ENCODE results near the gene TUBA3D. TPM values are rescaled to one million over a fixed set of nuclear protein-coding genes. Genes with fewer than 3 reads are reported as not detected.
"Not testable (repeated sequence)": the region's sequence is repeated elsewhere in the genome, so short reads cannot be mapped to it uniquely, and the experiment has no call there.

TUBA3D gene
- polyA plus RNA-seq, 3 donors = not detected

DNA sequence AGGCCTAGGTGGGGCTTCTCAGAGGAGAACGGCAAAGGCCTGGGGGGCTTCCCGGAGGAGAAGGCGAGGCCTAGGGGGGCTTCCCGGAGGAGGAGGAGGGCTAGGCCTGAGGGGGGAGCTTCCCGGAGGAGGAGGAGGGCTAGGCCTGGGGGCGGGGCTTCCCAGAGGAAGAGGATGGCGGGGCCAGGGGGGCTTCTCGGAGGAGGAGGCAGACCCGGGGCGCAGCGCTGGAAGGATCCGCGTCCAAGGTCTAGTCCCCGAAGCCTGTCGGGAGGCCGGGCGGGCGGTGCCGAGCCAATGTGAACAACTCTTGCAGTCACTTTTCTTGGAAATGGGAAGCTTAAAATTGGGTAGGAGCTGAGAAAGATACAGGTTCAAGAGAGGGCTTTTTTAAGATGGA is 30.0 kb upstream of the TUBA3D start:
- Mint-ChIP-seq H3K27ac (no peak overlapping the region), H3K27me3 (ENCODE audit: low read depth in 3 of 3) (peaks cover 2 to 11% (median 4%) of the 10 kb centered on the region in 3 donors), H3K36me3 (no peaks in the 10 kb centered on the region), H3K9me3 (peaks cover 0 to 8% (median 3%) of the 10 kb centered on the region in 7 donors), H3K4me1 (no peaks in the 10 kb centered on the region), H3K4me3 (no peak overlapping the region)
- H3K79me2 ChIP-seq (ENCODE audit: insufficient read depth, low read length) = no peaks in the 10 kb centered on the region
- TF ChIP-seq CTCF (IDR thresholded peaks at IDR 0.05) = no peak
- no peaks in the 10 kb centered on the region for H3K27me3 ChIP-seq (ENCODE audit: control insufficient read depth in 2 of 2, insufficient read depth in 2 of 2, low read length in 2 of 2)
- H3K27ac ChIP-seq (ENCODE audit: low read depth in 1 of 2, low read length in 2 of 2) = no peak overlapping the region
- H3K4me1 ChIP-seq (ENCODE audit: control insufficient read depth in 1 of 2, insufficient read depth in 2 of 2, low read length in 2 of 2) = no peaks in the 10 kb centered on the region
- H4K20me1 ChIP-seq (ENCODE audit: insufficient read depth, low read length) = no peaks in the 10 kb centered on the region
- no peak overlapping the region for H3K4me3 ChIP-seq (replicated peaks in 1 of 3; ENCODE audit: low read depth in 2 of 3, low read length in 3 of 3)
- no peak overlapping the region for H3K9ac ChIP-seq (ENCODE audit: insufficient read depth, low read length, poor library complexity, severe bottlenecking)
- WGBS (ENCODE audit: insufficient coverage) = 89% methylated on average over 5 of the region's 19 CpGs
- no peaks in the 10 kb centered on the region for H3K9me3 ChIP-seq (replicated peaks in 1 of 2; ENCODE audit: control insufficient read depth in 1 of 2, insufficient read depth in 1 of 2, low read length in 2 of 2)
- DNase-seq = no peak
- H3K36me3 ChIP-seq (replicated peaks in 1 of 2; ENCODE audit: control insufficient read depth in 1 of 2, insufficient read depth in 2 of 2, low read length in 2 of 2) = no peaks in the 10 kb centered on the region
- no peak overlapping the region for H2AFZ ChIP-seq (ENCODE audit: insufficient read depth, low read depth, low read length, poor library complexity, severe bottlenecking)
- intact Hi-C loops (cut with micrococcal nuclease) = no loop called here
- no peak overlapping the region for H3K4me2 ChIP-seq (replicated peaks; ENCODE audit: extremely low read depth, low read length, poor library complexity, severe bottlenecking)

DNA sequence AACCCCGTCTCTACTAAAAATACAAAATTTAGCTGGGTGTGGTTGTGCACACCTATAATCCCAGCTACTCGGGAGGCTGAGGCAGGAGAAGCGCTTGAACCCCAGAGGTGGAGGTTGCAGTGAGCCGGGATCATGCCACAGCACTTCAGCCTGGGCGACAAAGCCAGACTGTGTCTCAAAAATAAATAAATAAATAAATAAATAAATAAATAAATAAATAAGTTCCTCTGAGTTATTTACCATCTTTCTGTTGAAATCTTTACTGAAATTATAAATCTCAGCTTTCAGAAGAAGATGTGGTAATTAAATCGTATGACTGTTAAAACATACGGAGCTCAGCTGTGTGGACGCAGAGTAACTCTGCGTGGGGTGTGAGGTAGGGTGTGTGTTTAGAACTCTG is 27.9 kb upstream of the TUBA3D start:
- H3K27ac Mint-ChIP-seq = not testable (repeated sequence)

GRCh38 chr2:131451265-131451949 is 24.5 kb upstream of the TUBA3D start:
- DNase-seq; H3K36me3 ChIP-seq (replicated peaks in 1 of 2; ENCODE audit: control insufficient read depth in 1 of 2, insufficient read depth in 2 of 2, low read length in 2 of 2); H3K79me2 ChIP-seq (ENCODE audit: insufficient read depth, low read length); H3K9me3 ChIP-seq (replicated peaks in 1 of 2; ENCODE audit: control insufficient read depth in 1 of 2, insufficient read depth in 1 of 2, low read length in 2 of 2); H3K4me2 ChIP-seq (replicated peaks; ENCODE audit: extremely low read depth, low read length, poor library complexity, severe bottlenecking); H3K4me1 ChIP-seq (ENCODE audit: control insufficient read depth in 1 of 2, insufficient read depth in 2 of 2, low read length in 2 of 2); H3K36me3 Mint-ChIP-seq; H3K27me3 ChIP-seq (ENCODE audit: control insufficient read depth in 2 of 2, insufficient read depth in 2 of 2, low read length in 2 of 2); intact Hi-C loops (cut with micrococcal nuclease); H3K4me3 ChIP-seq (replicated peaks in 1 of 3; ENCODE audit: low read depth in 2 of 3, low read length in 3 of 3); H3K4me1 Mint-ChIP-seq; H3K9me3 Mint-ChIP-seq; H3K9ac ChIP-seq (ENCODE audit: insufficient read depth, low read length, poor library complexity, severe bottlenecking); H3K4me3 Mint-ChIP-seq; H4K20me1 ChIP-seq (ENCODE audit: insufficient read depth, low read length); H3K27ac ChIP-seq (ENCODE audit: low read depth in 1 of 2, low read length in 2 of 2); H3K27ac Mint-ChIP-seq; H2AFZ ChIP-seq (ENCODE audit: insufficient read depth, low read depth, low read length, poor library complexity, severe bottlenecking): not testable (repeated sequence)
- no CpG with 5 or more reads among the region's 10 CpGs for WGBS (ENCODE audit: insufficient coverage)
- peaks cover 2 to 12% (median 8%) of the 10 kb centered on the region in 3 donors for H3K27me3 Mint-ChIP-seq (ENCODE audit: low read depth in 3 of 3)

More for the DNA sequence above, 27.9 kb upstream of the TUBA3D start:
- H3K79me2 ChIP-seq (ENCODE audit: insufficient read depth, low read length); H3K36me3 Mint-ChIP-seq; intact Hi-C loops (cut with micrococcal nuclease); H2AFZ ChIP-seq (ENCODE audit: insufficient read depth, low read depth, low read length, poor library complexity, severe bottlenecking); H3K27ac ChIP-seq (ENCODE audit: low read depth in 1 of 2, low read length in 2 of 2); H3K4me3 ChIP-seq (replicated peaks in 1 of 3; ENCODE audit: low read depth in 2 of 3, low read length in 3 of 3); H3K4me1 Mint-ChIP-seq; H3K9ac ChIP-seq (ENCODE audit: insufficient read depth, low read length, poor library complexity, severe bottlenecking); DNase-seq; H3K27me3 ChIP-seq (ENCODE audit: control insufficient read depth in 2 of 2, insufficient read depth in 2 of 2, low read length in 2 of 2); H3K9me3 ChIP-seq (replicated peaks in 1 of 2; ENCODE audit: control insufficient read depth in 1 of 2, insufficient read depth in 1 of 2, low read length in 2 of 2); H3K4me1 ChIP-seq (ENCODE audit: control insufficient read depth in 1 of 2, insufficient read depth in 2 of 2, low read length in 2 of 2); H3K9me3 Mint-ChIP-seq; H3K4me3 Mint-ChIP-seq; H3K4me2 ChIP-seq (replicated peaks; ENCODE audit: extremely low read depth, low read length, poor library complexity, severe bottlenecking); H3K36me3 ChIP-seq (replicated peaks in 1 of 2; ENCODE audit: control insufficient read depth in 1 of 2, insufficient read depth in 2 of 2, low read length in 2 of 2); H4K20me1 ChIP-seq (ENCODE audit: insufficient read depth, low read length): not testable (repeated sequence)
- no CpG with 5 or more reads among the region's 9 CpGs for WGBS (ENCODE audit: insufficient coverage)
- peaks cover 2 to 11% (median 9%) of the 10 kb centered on the region in 3 donors for H3K27me3 Mint-ChIP-seq (ENCODE audit: low read depth in 3 of 3)

DNA sequence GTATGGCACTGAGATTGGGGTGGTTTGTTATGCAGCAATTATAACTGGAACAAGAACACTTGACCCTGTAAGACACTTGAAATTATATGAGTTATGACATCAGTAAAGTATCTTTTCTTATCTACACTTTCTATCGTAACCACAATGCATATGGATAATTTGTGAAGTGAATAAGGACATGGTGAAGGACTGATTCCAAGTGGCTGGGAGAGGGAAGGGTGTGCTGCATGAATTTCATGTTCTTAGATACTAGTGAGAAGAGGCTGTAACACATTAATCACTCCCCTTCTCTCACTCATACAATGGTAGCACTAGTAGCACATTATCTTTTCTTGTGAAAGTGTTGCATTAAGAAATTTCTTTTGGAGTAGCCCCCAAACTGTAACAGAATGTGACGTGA is 21.0 kb upstream of the TUBA3D start:
- H3K4me1 ChIP-seq (ENCODE audit: control insufficient read depth in 1 of 2, insufficient read depth in 2 of 2, low read length in 2 of 2); H3K9me3 ChIP-seq (replicated peaks in 1 of 2; ENCODE audit: control insufficient read depth in 1 of 2, insufficient read depth in 1 of 2, low read length in 2 of 2); H3K4me3 Mint-ChIP-seq; H4K20me1 ChIP-seq (ENCODE audit: insufficient read depth, low read length); intact Hi-C loops (cut with micrococcal nuclease); H3K9ac ChIP-seq (ENCODE audit: insufficient read depth, low read length, poor library complexity, severe bottlenecking); H3K4me2 ChIP-seq (replicated peaks; ENCODE audit: extremely low read depth, low read length, poor library complexity, severe bottlenecking); H2AFZ ChIP-seq (ENCODE audit: insufficient read depth, low read depth, low read length, poor library complexity, severe bottlenecking); H3K27ac ChIP-seq (ENCODE audit: low read depth in 1 of 2, low read length in 2 of 2); H3K27ac Mint-ChIP-seq; H3K36me3 Mint-ChIP-seq; H3K9me3 Mint-ChIP-seq; H3K27me3 ChIP-seq (ENCODE audit: control insufficient read depth in 2 of 2, insufficient read depth in 2 of 2, low read length in 2 of 2); H3K36me3 ChIP-seq (replicated peaks in 1 of 2; ENCODE audit: control insufficient read depth in 1 of 2, insufficient read depth in 2 of 2, low read length in 2 of 2); H3K4me1 Mint-ChIP-seq; H3K4me3 ChIP-seq (replicated peaks in 1 of 3; ENCODE audit: low read depth in 2 of 3, low read length in 3 of 3); H3K79me2 ChIP-seq (ENCODE audit: insufficient read depth, low read length); DNase-seq: not testable (repeated sequence)
- WGBS (ENCODE audit: insufficient coverage) = no CpG with 5 or more reads among the region's 2 CpGs
- H3K27me3 Mint-ChIP-seq (ENCODE audit: low read depth in 3 of 3) = peaks cover under 1 to 22% (median 10%) of the 10 kb centered on the region in 3 donors

Measured in CD14-positive monocyte (primary cell).